Keratinocyte (primary cell): Measurements from ENCODE around the gene C6orf132.

Source experiments
- EZH2 ChIP-seq: IDR thresholded peaks from one replicate; pipeline ENCODE4 v1.6.1; 2012; ENCODE audit warnings: inconsistent platforms, mild to moderate bottlenecking, low read length, moderate library complexity
- TF ChIP-seq, protein P1 (sequence below), 3 experiments: IDR thresholded peaks in 1 of 3; conservative IDR thresholded peaks in 1 of 3; optimal IDR thresholded peaks in 1 of 3; 2 replicates in 2 of 3; 3 replicates in 1 of 3; pipeline versions ENCODE3 to v1.5.1; 2011; ENCODE audit warnings: low read length in 3 of 3, mild to moderate bottlenecking in 3 of 3, moderate library complexity in 2 of 3, control low read depth in 1 of 3, inconsistent platforms in 1 of 3; ENCODE audit not compliant: insufficient read depth in 2 of 3; ENCODE audit errors: extremely low read depth in 1 of 3

DNA sequence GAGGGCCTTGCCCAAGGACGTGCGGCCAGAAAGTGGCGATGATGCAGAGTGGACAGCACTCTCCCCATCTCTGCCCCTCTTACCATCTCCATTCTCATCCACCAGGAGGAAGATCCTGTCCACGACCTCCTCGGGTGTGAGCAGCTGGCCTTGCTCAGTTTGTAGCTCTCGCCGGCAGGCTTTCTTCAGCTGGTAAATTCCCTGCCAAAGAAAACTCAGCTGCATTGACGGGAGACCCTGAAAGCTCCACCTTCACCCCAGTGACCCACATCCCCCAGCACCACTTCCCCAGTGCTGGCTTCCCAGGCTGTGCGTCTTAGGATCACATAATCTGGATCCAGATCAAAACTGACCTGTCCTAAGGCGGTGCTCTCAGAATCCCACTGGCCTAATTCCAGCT is 43.2 kb upstream of the C6orf132 start:
- TF ChIP-seq, protein P1, sequence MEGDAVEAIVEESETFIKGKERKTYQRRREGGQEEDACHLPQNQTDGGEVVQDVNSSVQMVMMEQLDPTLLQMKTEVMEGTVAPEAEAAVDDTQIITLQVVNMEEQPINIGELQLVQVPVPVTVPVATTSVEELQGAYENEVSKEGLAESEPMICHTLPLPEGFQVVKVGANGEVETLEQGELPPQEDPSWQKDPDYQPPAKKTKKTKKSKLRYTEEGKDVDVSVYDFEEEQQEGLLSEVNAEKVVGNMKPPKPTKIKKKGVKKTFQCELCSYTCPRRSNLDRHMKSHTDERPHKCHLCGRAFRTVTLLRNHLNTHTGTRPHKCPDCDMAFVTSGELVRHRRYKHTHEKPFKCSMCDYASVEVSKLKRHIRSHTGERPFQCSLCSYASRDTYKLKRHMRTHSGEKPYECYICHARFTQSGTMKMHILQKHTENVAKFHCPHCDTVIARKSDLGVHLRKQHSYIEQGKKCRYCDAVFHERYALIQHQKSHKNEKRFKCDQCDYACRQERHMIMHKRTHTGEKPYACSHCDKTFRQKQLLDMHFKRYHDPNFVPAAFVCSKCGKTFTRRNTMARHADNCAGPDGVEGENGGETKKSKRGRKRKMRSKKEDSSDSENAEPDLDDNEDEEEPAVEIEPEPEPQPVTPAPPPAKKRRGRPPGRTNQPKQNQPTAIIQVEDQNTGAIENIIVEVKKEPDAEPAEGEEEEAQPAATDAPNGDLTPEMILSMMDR (optimal IDR thresholded peaks at IDR 0.05 in 1 of 3, IDR thresholded peaks at IDR 0.05 in 1 of 3, conservative IDR thresholded peaks at IDR 0.05 in 1 of 3; ENCODE audit: extremely low read depth in 1 of 3, insufficient read depth in 2 of 3, low read length in 3 of 3), result no peak
- TF ChIP-seq EZH2, result no peak
